Fibroblast of the aortic adventitia (primary cell): Measurements from ENCODE around the gene SORT1. TPM values are rescaled to one million over a fixed set of nuclear protein-coding genes. Genes with fewer than 3 reads are reported as not detected.

Experiments
- DNase-seq: peaks from one replicate; pipeline ENCODE4 v3.0.0-alpha.2; 2010; ENCODE audit warnings: low read depth
- H3K4me3 ChIP-seq: 2 replicates; pipeline ENCODE4 v1.5.1; 2011; ENCODE audit warnings: low read depth, mild to moderate bottlenecking, control low read depth, low read length, moderate library complexity
- total RNA-seq: library from RNA; depleted of rRNA; stranded (reverse); fragments of >200 nt; gene quantifications from 2 replicates; pipeline ENCODE4 v1.2.3, GENCODE V29; 2012; ENCODE audit warnings: low replicate concordance
- TF ChIP-seq, protein P1 (sequence below): IDR thresholded peaks from 2 replicates; pipeline ENCODE4 v1.5.1; 2011; ENCODE audit warnings: mild to moderate bottlenecking, low read length, control low read depth, inconsistent platforms; ENCODE audit not compliant: insufficient read depth

The SORT1 gene
- total RNA-seq, 1 donor = 4.5 TPM

- TF ChIP-seq, protein P1, sequence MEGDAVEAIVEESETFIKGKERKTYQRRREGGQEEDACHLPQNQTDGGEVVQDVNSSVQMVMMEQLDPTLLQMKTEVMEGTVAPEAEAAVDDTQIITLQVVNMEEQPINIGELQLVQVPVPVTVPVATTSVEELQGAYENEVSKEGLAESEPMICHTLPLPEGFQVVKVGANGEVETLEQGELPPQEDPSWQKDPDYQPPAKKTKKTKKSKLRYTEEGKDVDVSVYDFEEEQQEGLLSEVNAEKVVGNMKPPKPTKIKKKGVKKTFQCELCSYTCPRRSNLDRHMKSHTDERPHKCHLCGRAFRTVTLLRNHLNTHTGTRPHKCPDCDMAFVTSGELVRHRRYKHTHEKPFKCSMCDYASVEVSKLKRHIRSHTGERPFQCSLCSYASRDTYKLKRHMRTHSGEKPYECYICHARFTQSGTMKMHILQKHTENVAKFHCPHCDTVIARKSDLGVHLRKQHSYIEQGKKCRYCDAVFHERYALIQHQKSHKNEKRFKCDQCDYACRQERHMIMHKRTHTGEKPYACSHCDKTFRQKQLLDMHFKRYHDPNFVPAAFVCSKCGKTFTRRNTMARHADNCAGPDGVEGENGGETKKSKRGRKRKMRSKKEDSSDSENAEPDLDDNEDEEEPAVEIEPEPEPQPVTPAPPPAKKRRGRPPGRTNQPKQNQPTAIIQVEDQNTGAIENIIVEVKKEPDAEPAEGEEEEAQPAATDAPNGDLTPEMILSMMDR = no peak
- DNase-seq = peak; percentile 57
- H3K4me3 ChIP-seq = no peak overlapping the region
Observed at GRCh38 chr1:109299558-109300343, 98.0 kb downstream of the SORT1 start.

GRCh38 chr1:109298666-109299557 is 98.8 kb downstream of the SORT1 start:
- peak; percentile 88 for DNase-seq
- no peak overlapping the region for H3K4me3 ChIP-seq
- TF ChIP-seq, protein P1 = no peak

GRCh38 chr1:109296782-109297181 is 100.9 kb downstream of the SORT1 start:
- TF ChIP-seq, protein P1 = no peak
- no peak for DNase-seq
- H3K4me3 ChIP-seq = no peak overlapping the region

DNA sequence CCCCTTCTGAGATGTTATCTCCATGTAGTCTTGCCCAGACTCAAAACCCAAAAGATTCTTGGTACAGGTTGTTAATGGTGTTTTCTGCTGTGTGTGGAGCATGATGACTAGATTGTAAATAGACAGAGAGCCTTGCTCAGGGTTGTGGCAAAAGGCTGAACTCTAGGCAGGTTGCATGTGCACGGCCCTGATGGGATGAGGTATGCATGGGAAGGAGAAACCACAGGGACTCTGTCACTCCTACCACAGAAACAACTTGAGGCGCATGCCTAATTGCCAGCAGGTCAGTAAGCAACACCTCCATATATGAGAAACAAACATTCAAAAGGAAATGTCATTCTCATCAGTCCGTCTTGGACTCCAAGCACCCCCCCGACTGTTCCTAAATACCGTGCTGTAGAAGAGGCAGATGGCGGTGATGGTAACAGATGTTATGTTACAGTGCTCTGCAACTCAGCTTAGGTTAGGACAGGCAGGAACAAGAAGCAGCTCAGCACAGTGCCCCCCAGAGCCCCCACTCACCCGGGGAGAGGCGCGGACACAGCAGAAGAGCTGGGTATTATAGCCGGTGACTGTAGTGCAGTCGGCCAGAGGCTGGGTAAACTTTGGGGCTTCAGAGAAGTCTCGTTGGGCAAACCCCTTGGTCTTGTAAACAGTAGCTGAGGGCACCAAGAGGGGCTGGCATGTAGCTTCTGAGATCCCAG is 101.9 kb downstream of the SORT1 start:
- no peak overlapping the region for H3K4me3 ChIP-seq
- TF ChIP-seq, protein P1 = no peak
- no peak for DNase-seq

DNA sequence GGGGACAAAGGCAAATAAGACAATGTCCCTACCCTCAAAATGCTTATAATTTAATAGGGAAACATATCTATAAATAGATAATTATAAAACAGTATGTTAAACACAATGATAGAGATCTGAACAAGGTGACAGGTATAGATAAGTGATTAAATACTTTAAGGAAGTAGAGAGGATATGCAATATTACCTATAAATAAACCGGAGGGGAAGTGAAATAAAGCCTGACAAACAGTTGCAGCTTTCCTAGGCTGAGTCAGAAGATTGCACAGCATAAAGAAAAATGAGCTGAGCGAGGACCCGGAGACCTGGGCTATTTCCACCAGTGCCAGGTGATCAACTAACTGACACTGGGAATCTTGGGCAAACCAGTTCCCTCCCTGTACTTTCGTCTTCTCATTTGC is 103.2 kb downstream of the SORT1 start:
- H3K4me3 ChIP-seq = no peak overlapping the region
- TF ChIP-seq, protein P1 = no peak
- no peak for DNase-seq

GRCh38 chr1:109293026-109293425 is 104.7 kb downstream of the SORT1 start:
- TF ChIP-seq, protein P1 = no peak
- H3K4me3 ChIP-seq = no peak overlapping the region
- DNase-seq = no peak
